Prostate gland (tissue), 2 donors: ENCODE data around the gene SGF29. TPM values are rescaled to one million over a fixed set of nuclear protein-coding genes. Genes with fewer than 3 reads are reported as not detected.

Experiments used
- DNase-seq: peaks from one replicate; pipeline ENCODE4 v3.0.0-alpha.2; 2019; ENCODE audit warnings: low spot score
- H3K27ac ChIP-seq, 2 donors: fragments of 200-600 bp; sonication (generic); 2 replicates each; pipeline ENCODE4 v1.5.1; 2017 to 2019
- H3K27me3 ChIP-seq: fragments of 200-600 bp; sonication (generic); replicated peaks from 2 replicates; pipeline ENCODE4 v1.5.1; 2019; ENCODE audit not compliant: insufficient read depth
- H3K36me3 ChIP-seq, 2 donors: fragments of 200-600 bp; sonication (generic); 1 replicate in 1 of 2; 2 replicates in 1 of 2; pipeline versions ENCODE4 v1.5.1 to v1.8.1; 2017 to 2019
- H3K4me1 ChIP-seq: fragments of 200-600 bp; sonication (generic); replicated peaks from 2 replicates; pipeline ENCODE4 v1.5.1; 2019
- H3K4me3 ChIP-seq, 2 donors: fragments of 200-600 bp; sonication (generic); 2 replicates each; pipeline ENCODE4 v1.5.1; 2017 to 2019
- H3K9me3 ChIP-seq: fragments of 200-600 bp; sonication (generic); 2 replicates; pipeline ENCODE4 v1.5.1; 2017
- CTCF ChIP-seq, 4 experiments: fragments of 200-600 bp in 2 of 4; fragments of 450-650 bp in 2 of 4; sonication (generic) in 2 of 4; IDR thresholded peaks; 1 replicate in 3 of 4; 2 replicates in 1 of 4; pipeline ENCODE4 v1.5.1; 2016 to 2019; ENCODE audit warnings: antibody characterized with exemption in 4 of 4, mild to moderate bottlenecking in 2 of 4, moderate library complexity in 2 of 4
- POLR2A ChIP-seq: fragments of 450-650 bp; IDR thresholded peaks from one replicate; pipeline ENCODE4 v1.6.1; 2016; ENCODE audit warnings: antibody characterized with exemption, mild to moderate bottlenecking
- POLR2AphosphoS5 ChIP-seq: sonication (generic); formaldehyde crosslinking; IDR thresholded peaks from one replicate; pipeline ENCODE4 v1.6.1; 2017; ENCODE audit warnings: antibody characterized with exemption
- WGBS: methylation state at CpG from one replicate; pipeline ENCODE4 v1.1.5; 2018; 5-methylcytosine and 5-hydroxymethylcytosine counted together
- intact Hi-C: fragments of 100-400 bp; cut with DNase I; formaldehyde crosslinking; loops from one replicate; pipeline ENCODE4 v1.14.2; 2022
- total RNA-seq, 2 donors: library from RNA; depleted of rRNA; stranded (reverse); fragments of >200 nt; gene quantifications; one replicate each; pipeline ENCODE4 v1.1.0, GENCODE V29; 2016

Gene SGF29
- total RNA-seq, 2 donors from 2014 or later: 32.2 to 59.7 TPM

- Histone ChIP-seq H3K27ac (no peak overlapping the region), H3K27me3 (no peaks in the 10 kb centered on the region), H3K9me3 (no peaks in the 10 kb centered on the region), H3K4me1 (no peaks in the 10 kb centered on the region), H3K36me3 (no peaks in the 10 kb centered on the region), H3K4me3 (no peak overlapping the region)
- TF ChIP-seq POLR2AphosphoS5: no peak
- TF ChIP-seq CTCF (IDR thresholded peaks at IDR 0.05): no peak
- no peak for TF ChIP-seq POLR2A
- WGBS: 37% methylated on average over 15 of the region's 15 CpGs
- intact Hi-C loops: no loop called here
- no peak for DNase-seq
These were observed 19.2 kb downstream of the SGF29 start for GRCh38 chr16:28572696-28573510.

- Histone ChIP-seq H3K27ac (no peak overlapping the region), H3K36me3 (no peaks in the 10 kb centered on the region), H3K4me3 (no peak overlapping the region), H3K9me3 (no peaks in the 10 kb centered on the region), H3K27me3 (no peaks in the 10 kb centered on the region), H3K4me1 (no peaks in the 10 kb centered on the region)
- 76% methylated on average over 17 of the region's 17 CpGs for WGBS
- TF ChIP-seq POLR2AphosphoS5: no peak
- no peak for TF ChIP-seq CTCF (IDR thresholded peaks at IDR 0.05)
- TF ChIP-seq POLR2A: no peak
- intact Hi-C loops: no loop called here
- DNase-seq: no peak
These were observed 20.3 kb downstream of the SGF29 start for GRCh38 chr16:28573738-28574718.

GRCh38 chr16:28574925-28575324 lies 21.2 kb downstream of the SGF29 start:
- WGBS: 94% methylated on average over 2 of the region's 2 CpGs
- intact Hi-C loops: no loop called here
- no peak overlapping the region for H3K4me3 ChIP-seq
- H3K36me3 ChIP-seq: no peaks in the 10 kb centered on the region
- no peaks in the 10 kb centered on the region for H3K4me1 ChIP-seq
- H3K27me3 ChIP-seq: no peaks in the 10 kb centered on the region
- DNase-seq: no peak
- no peaks in the 10 kb centered on the region for H3K9me3 ChIP-seq
- TF ChIP-seq POLR2A (no peak), POLR2AphosphoS5 (no peak), CTCF (IDR thresholded peaks at IDR 0.05) (no peak)
- H3K27ac ChIP-seq: no peak overlapping the region

GRCh38 chr16:28575446-28576109 lies 21.9 kb downstream of the SGF29 start:
- no peak for DNase-seq
- Histone ChIP-seq H3K27me3 (no peaks in the 10 kb centered on the region), H3K4me3 (no peak overlapping the region), H3K27ac (no peak overlapping the region), H3K9me3 (no peaks in the 10 kb centered on the region), H3K4me1 (no peaks in the 10 kb centered on the region), H3K36me3 (no peaks in the 10 kb centered on the region)
- intact Hi-C loops: no loop called here
- TF ChIP-seq CTCF (IDR thresholded peaks at IDR 0.05): no peak
- no peak for TF ChIP-seq POLR2A
- no peak for TF ChIP-seq POLR2AphosphoS5
- WGBS: 88% methylated on average over 8 of the region's 8 CpGs
